Measurements from ENCODE around the gene ATG7.

DNA sequence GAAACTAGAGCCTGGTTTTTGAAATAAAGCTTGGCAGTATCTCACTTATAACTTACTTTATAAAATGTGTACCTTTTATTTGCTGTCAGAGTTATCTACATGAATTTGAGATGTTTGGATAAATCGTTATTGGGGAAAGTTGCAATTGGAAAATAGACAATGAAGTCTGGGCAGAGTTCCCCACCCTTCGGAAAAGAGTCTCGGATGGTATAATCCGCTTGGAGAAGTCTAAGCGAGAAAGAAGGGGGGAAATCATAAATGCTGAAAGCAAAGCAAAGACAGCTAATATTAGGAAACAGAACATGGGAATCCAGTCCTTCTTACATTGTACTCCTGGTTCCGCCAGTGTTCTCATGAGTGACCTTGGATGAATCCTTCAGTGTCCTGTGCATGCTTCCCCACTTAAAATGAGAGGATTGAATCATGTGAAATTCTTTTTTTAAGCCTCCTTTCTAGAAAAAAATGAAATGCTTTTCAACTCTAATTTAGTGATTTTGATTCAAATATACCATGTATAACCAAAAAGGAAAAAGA is 162.4 kb downstream of the ATG7 start:
- TF ChIP-seq, protein P1, sequence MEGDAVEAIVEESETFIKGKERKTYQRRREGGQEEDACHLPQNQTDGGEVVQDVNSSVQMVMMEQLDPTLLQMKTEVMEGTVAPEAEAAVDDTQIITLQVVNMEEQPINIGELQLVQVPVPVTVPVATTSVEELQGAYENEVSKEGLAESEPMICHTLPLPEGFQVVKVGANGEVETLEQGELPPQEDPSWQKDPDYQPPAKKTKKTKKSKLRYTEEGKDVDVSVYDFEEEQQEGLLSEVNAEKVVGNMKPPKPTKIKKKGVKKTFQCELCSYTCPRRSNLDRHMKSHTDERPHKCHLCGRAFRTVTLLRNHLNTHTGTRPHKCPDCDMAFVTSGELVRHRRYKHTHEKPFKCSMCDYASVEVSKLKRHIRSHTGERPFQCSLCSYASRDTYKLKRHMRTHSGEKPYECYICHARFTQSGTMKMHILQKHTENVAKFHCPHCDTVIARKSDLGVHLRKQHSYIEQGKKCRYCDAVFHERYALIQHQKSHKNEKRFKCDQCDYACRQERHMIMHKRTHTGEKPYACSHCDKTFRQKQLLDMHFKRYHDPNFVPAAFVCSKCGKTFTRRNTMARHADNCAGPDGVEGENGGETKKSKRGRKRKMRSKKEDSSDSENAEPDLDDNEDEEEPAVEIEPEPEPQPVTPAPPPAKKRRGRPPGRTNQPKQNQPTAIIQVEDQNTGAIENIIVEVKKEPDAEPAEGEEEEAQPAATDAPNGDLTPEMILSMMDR (IDR thresholded peaks at IDR 0.05) = no peak
- TF ChIP-seq POLR2A (IDR thresholded peaks at IDR 0.05) = no peak
